ENCODE results near the gene WDR89.
A peak's percentile ranks its signal among the peaks of the same experiment; 100 is the strongest.
"Not testable (repeated sequence)": the region's sequence is repeated elsewhere in the genome, so short reads cannot be mapped to it uniquely, and the experiment has no call there.

The WDR89 gene

GRCh38 chr14:63641473-63642228, at the start of gene WDR89:
TSS of gene WDR89 (minus strand) at chr14:63641871. CDS start at chr14:63599942, 41,929 bp downstream.
- DNase-seq = peak; percentile 96

GRCh38 chr14:63689132-63689531, 47.5 kb upstream of the WDR89 start:
- no peak for DNase-seq

GRCh38 chr14:63686926-63687325, 45.3 kb upstream of the WDR89 start:
- no peak for DNase-seq

- no peak for DNase-seq
These were observed 43.7 kb upstream of the WDR89 start for GRCh38 chr14:63685401-63685800.

GRCh38 chr14:63682727-63683593, 41.3 kb upstream of the WDR89 start:
- DNase-seq = no peak

- no peak for DNase-seq
These were observed 36.9 kb upstream of the WDR89 start for GRCh38 chr14:63678536-63678935.

GRCh38 chr14:63677891-63678379, 36.3 kb upstream of the WDR89 start:
- no peak for DNase-seq

GRCh38 chr14:63676615-63677014, 34.9 kb upstream of the WDR89 start:
- DNase-seq = no peak

- DNase-seq = no peak
These were observed 32.3 kb upstream of the WDR89 start for GRCh38 chr14:63673886-63674497.

- no peak for DNase-seq
These were observed 31.6 kb upstream of the WDR89 start for GRCh38 chr14:63673255-63673654.

GRCh38 chr14:63672417-63673180, 30.9 kb upstream of the WDR89 start:
- DNase-seq = no peak

GRCh38 chr14:63671987-63672386, 30.3 kb upstream of the WDR89 start:
- DNase-seq = no peak

GRCh38 chr14:63670692-63671091, 29.0 kb upstream of the WDR89 start:
- DNase-seq = no peak

- DNase-seq = no peak
These were observed 24.7 kb upstream of the WDR89 start for GRCh38 chr14:63666335-63666734.

- DNase-seq = no peak
These were observed 22.0 kb upstream of the WDR89 start for GRCh38 chr14:63663428-63664341.

GRCh38 chr14:63662776-63663175, 21.1 kb upstream of the WDR89 start:
- no peak for DNase-seq

GRCh38 chr14:63661881-63662280, 20.2 kb upstream of the WDR89 start:
- not testable (repeated sequence) for DNase-seq

- DNase-seq = no peak
These were observed 18.1 kb upstream of the WDR89 start for GRCh38 chr14:63659726-63660125.

GRCh38 chr14:63656194-63656593, 14.5 kb upstream of the WDR89 start:
- DNase-seq = no peak

GRCh38 chr14:63654936-63655335, 13.3 kb upstream of the WDR89 start:
- no peak for DNase-seq

GRCh38 chr14:63654346-63654745, 12.7 kb upstream of the WDR89 start:
- DNase-seq = no peak

- no peak for DNase-seq
These were observed 10.7 kb upstream of the WDR89 start for GRCh38 chr14:63652406-63652805.

Data from activated naive CD4-positive, alpha-beta T cell treated with Interleukin-2 at 50 U/mL for 16 hours (primary cell).